CD4-positive, alpha-beta memory T cell (primary cell): ENCODE results near the gene TNFAIP8L3. TPM values are rescaled to one million over a fixed set of nuclear protein-coding genes. Genes with fewer than 3 reads are reported as not detected.

Experiments used
- polyA plus RNA-seq, 2 donors: library from polyadenylated mRNA; unstranded; fragments of 300-500 nt; fragmentation: Illumina TruSeq; gene quantifications; one replicate each; pipeline ENCODE4 v1.2.3, GENCODE V29; 2021
- total RNA-seq, 2 experiments: library from RNA; stranded (reverse); gene quantifications; one replicate each; pipeline ENCODE4 v1.2.3, GENCODE V29; 2021

Gene TNFAIP8L3
- total and polyA plus RNA-seq, 4 experiments from 2014 or later: not detected

Other genes starting within 250 kb of the TNFAIP8L3 start
- 10 to 100 TPM; 13.4 to 15.2 TPM for gene AP4E1, start 186.2 kb downstream of the TNFAIP8L3 start, total RNA-seq
- gene AP4E1, start 186.2 kb downstream of the TNFAIP8L3 start, polyA plus RNA-seq: 1 to 10 TPM; 3.0 to 4.8 TPM
- gene CYP19A1, start 243.7 kb upstream of the TNFAIP8L3 start, total RNA-seq: not detected
- not detected for gene CYP19A1, start 243.7 kb upstream of the TNFAIP8L3 start, polyA plus RNA-seq
- gene GLDN, start 246.7 kb upstream of the TNFAIP8L3 start, total RNA-seq: not detected
- gene GLDN, start 246.7 kb upstream of the TNFAIP8L3 start, polyA plus RNA-seq: not detected